PC-9 (cell line): ENCODE results near the gene ANO4. TPM values are rescaled to one million over a fixed set of nuclear protein-coding genes. Genes with fewer than 3 reads are reported as not detected.

ENCODE experiments used
- BruUV-seq: library from RNA; stranded (reverse); fragments of 400-500 nt; replicated peaks from 2 replicates; lab custom pipeline; 2021; lab: Mats Ljungman, UMichigan
- CTCF ChIA-PET: fragments of 300-600 bp; sonication (Branson Sonifier 250); formaldehyde crosslinking; loops from one replicate; lab custom pipeline; 2022; ENCODE audit warnings: antibody characterized with exemption; lab: Charles Lee
- POLR2A ChIA-PET: fragments of 300-600 bp; sonication (Branson Sonifier 250); formaldehyde crosslinking; loops from one replicate; lab custom pipeline; 2022; ENCODE audit warnings: antibody characterized with exemption; ENCODE audit not compliant: unreplicated experiment; lab: Charles Lee
- DNase-seq, 2 experiments: peaks; one replicate each; pipeline versions ENCODE4 v3.0.0 to v3.0.0-alpha.2; 2015 to 2022; ENCODE audit warnings: mixed read lengths in 1 of 2
- H2AFZ ChIP-seq: fragments of 200-600 bp; sonication (generic); 2 replicates; pipeline ENCODE4 v1.8.1; 2017; ENCODE audit warnings: antibody characterized with exemption
- H3F3A ChIP-seq: fragments of 200-600 bp; sonication (generic); 2 replicates; pipeline ENCODE4 v1.8.1; 2017; ENCODE audit warnings: antibody characterized with exemption, mild to moderate bottlenecking, low read depth; ENCODE audit not compliant: insufficient read depth
- H3K27ac ChIP-seq: fragments of 200-600 bp; sonication (generic); 2 replicates; pipeline ENCODE4 v1.6.1; 2016; ENCODE audit warnings: mixed run types
- H3K27me3 ChIP-seq: fragments of 200-600 bp; sonication (generic); 2 replicates; pipeline ENCODE4 v1.6.1; 2016; ENCODE audit warnings: low read depth, mixed run types; ENCODE audit not compliant: insufficient read depth
- H3K36me3 ChIP-seq: fragments of 200-600 bp; sonication (generic); 2 replicates; pipeline ENCODE4 v1.6.1; 2016; ENCODE audit warnings: low read depth, mixed run types
- H3K4me1 ChIP-seq: fragments of 200-600 bp; sonication (generic); replicated peaks from 2 replicates; pipeline ENCODE4 v1.6.1; 2016; ENCODE audit warnings: mixed run types; ENCODE audit not compliant: insufficient read depth
- H3K4me2 ChIP-seq: fragments of 200-600 bp; sonication (generic); 2 replicates; pipeline ENCODE4 v1.6.1; 2017; ENCODE audit warnings: mixed run types
- H3K4me3 ChIP-seq: fragments of 200-600 bp; sonication (generic); 2 replicates; pipeline ENCODE4 v1.6.1; 2016; ENCODE audit warnings: mixed run types
- H3K79me2 ChIP-seq: fragments of 200-600 bp; sonication (generic); 2 replicates; pipeline ENCODE4 v1.6.1; 2017; ENCODE audit warnings: low read depth, mixed run types
- H3K9me2 ChIP-seq: fragments of 200-600 bp; sonication (generic); 2 replicates; pipeline ENCODE4 v1.8.1; 2017; ENCODE audit warnings: mild to moderate bottlenecking; ENCODE audit not compliant: insufficient read depth
- H3K9me3 ChIP-seq: fragments of 200-600 bp; sonication (generic); 2 replicates; pipeline ENCODE4 v1.8.1; 2016; ENCODE audit warnings: low read depth; ENCODE audit not compliant: insufficient read depth
- H4K20me1 ChIP-seq: fragments of 200-600 bp; sonication (generic); 2 replicates; pipeline ENCODE4 v1.8.1; 2017; ENCODE audit not compliant: insufficient read depth
- CTCF ChIP-seq: fragments of 200-600 bp; sonication (generic); conservative IDR thresholded peaks from 2 replicates; pipeline ENCODE4 v1.6.1; 2017; ENCODE audit warnings: mixed run types, antibody characterized with exemption, mild to moderate bottlenecking, moderate library complexity
- EZH2 ChIP-seq: fragments of 200-600 bp; sonication (generic); IDR thresholded peaks from 2 replicates; pipeline ENCODE4 v1.8.0; 2017; ENCODE audit warnings: antibody characterized with exemption, low read depth
- intact Hi-C: fragments of 100-400 bp; cut with micrococcal nuclease; formaldehyde crosslinking; loops from one replicate; pipeline ENCODE4 v1.10.0; 2022; ENCODE audit not compliant: unreplicated experiment
- total RNA-seq: library from RNA; stranded (reverse); gene quantifications from 2 replicates; pipeline ENCODE4 v1.2.3, GENCODE V29; 2021

Gene ANO4
- total RNA-seq, 1 experiment from 2014 or later = not detected

- H3K9me2 ChIP-seq = no peaks in the 10 kb centered on the region
- no peaks in the 10 kb centered on the region for H3K9me3 ChIP-seq
- TF ChIP-seq EZH2 = no peak
- TF ChIP-seq CTCF = no peak
- no TSS peak for BruUV-seq
- H2AFZ ChIP-seq = no peak overlapping the region
- peaks cover 25% of the 10 kb centered on the region; the same call in 1 of the 2 replicates for H3K27me3 ChIP-seq
- ChIA-PET CTCF (no interaction called here), POLR2A (no interaction called here)
- intact Hi-C loops = no loop called here
- DNase-seq = no peak
- H4K20me1 ChIP-seq = no peaks in the 10 kb centered on the region
- no peak overlapping the region for H3K4me3 ChIP-seq
- no peaks in the 10 kb centered on the region for H3K36me3 ChIP-seq
- H3K4me1 ChIP-seq = no peaks in the 10 kb centered on the region
- H3K4me2 ChIP-seq = no peak overlapping the region
- H3K27ac ChIP-seq = no peak overlapping the region
- no peaks in the 10 kb centered on the region for H3F3A ChIP-seq
- no peaks in the 10 kb centered on the region for H3K79me2 ChIP-seq
Measured at GRCh38 chr12:100801320-100801719, 6.7 kb downstream of the ANO4 start.

DNA sequence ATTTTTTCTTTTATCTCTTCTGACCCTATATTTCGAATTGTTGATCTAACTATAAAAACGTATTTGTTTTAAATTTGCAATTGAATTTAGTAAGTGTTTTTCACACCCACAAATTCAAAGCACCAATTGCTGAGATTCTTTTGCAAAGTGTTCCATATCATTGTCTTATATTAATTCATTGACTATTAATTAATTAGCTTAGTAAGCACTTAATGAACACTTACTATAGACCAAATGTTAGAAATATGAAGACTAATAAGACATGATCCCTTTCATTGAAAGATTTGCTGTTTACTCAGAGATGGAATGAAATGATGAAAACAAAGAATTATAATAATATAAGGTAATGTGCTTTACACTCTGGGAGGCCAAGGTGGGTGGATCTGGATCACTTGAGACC lies 14.2 kb downstream of the ANO4 start:
- Histone ChIP-seq H4K20me1 (no peaks in the 10 kb centered on the region), H3K9me2 (no peaks in the 10 kb centered on the region), H3K4me3 (no peak overlapping the region), H3K27me3 (no peaks in the 10 kb centered on the region), H3K4me2 (no peak overlapping the region), H3F3A (no peaks in the 10 kb centered on the region), H3K36me3 (no peaks in the 10 kb centered on the region), H3K79me2 (no peaks in the 10 kb centered on the region), H3K4me1 (no peaks in the 10 kb centered on the region), H2AFZ (no peak overlapping the region), H3K27ac (no peak overlapping the region), H3K9me3 (no peaks in the 10 kb centered on the region)
- DNase-seq = no peak
- ChIA-PET CTCF (no interaction called here), POLR2A (no interaction called here)
- no peak for TF ChIP-seq EZH2
- no peak for TF ChIP-seq CTCF
- intact Hi-C loops = no loop called here
- no TSS peak for BruUV-seq

DNA sequence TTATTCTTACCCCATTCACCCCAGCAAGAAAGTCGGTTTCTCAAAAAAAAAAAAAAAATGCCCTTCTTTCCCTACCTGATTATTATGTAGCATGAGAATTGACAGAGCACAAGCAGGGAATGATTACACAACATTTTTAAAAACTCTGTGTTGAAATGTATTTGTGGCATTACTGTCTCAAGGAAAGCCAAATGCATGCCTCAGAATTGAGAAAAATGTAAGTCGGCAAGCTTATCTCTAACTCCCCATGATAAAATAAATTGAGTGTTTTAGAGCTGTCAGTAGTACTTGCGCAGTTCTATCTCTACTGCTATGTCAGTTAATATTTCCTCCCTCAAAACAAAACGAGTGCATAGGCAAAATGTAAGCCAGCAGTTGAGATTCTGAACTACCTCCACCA lies 25.7 kb downstream of the ANO4 start:
- no TSS peak for BruUV-seq
- Histone ChIP-seq H3K4me1 (no peaks in the 10 kb centered on the region), H3F3A (no peaks in the 10 kb centered on the region), H3K4me3 (no peak overlapping the region), H2AFZ (no peak overlapping the region), H3K27ac (no peak overlapping the region), H3K9me2 (no peaks in the 10 kb centered on the region), H4K20me1 (no peaks in the 10 kb centered on the region), H3K9me3 (no peaks in the 10 kb centered on the region), H3K27me3 (peaks cover 7% of the 10 kb centered on the region; the same call in 1 of the 2 replicates), H3K36me3 (no peaks in the 10 kb centered on the region), H3K79me2 (no peaks in the 10 kb centered on the region), H3K4me2 (no peak overlapping the region)
- POLR2A ChIA-PET = no interaction called here
- intact Hi-C loops = no loop called here
- CTCF ChIA-PET = no interaction called here
- DNase-seq = no peak
- TF ChIP-seq CTCF = no peak
- TF ChIP-seq EZH2 = no peak
